Mesenchymal stem cell (in vitro differentiated cells and primary cell): Measurements from ENCODE around the gene ITGB2.

ENCODE experiments used
- DNase-seq: peaks from one replicate; pipeline ENCODE4 v3.0.0-alpha.2; 2013
- H2AFZ ChIP-seq: one replicate; pipeline ENCODE4 v1.6.1; 2013; ENCODE audit warnings: low read depth, mild to moderate bottlenecking, control low read depth, inconsistent platforms, low read length, moderate library complexity
- H2AK5ac ChIP-seq: 2 replicates; pipeline ENCODE4 v1.6.1; 2013; ENCODE audit warnings: low read length, moderate library complexity, mild to moderate bottlenecking, inconsistent platforms; ENCODE audit not compliant: severe bottlenecking
- H2BK120ac ChIP-seq: one replicate; pipeline ENCODE4 v1.6.1; 2013; ENCODE audit warnings: low read depth, mild to moderate bottlenecking, inconsistent platforms, low read length, moderate library complexity
- H2BK12ac ChIP-seq, 2 experiments: one replicate each; pipeline ENCODE4 v1.6.1; 2013; ENCODE audit warnings: inconsistent platforms in 2 of 2, low read length in 2 of 2, mild to moderate bottlenecking in 2 of 2, moderate library complexity in 2 of 2, control low read depth in 1 of 2
- H2BK15ac ChIP-seq: one replicate; pipeline ENCODE4 v1.6.1; 2013; ENCODE audit warnings: mild to moderate bottlenecking, low read depth, inconsistent platforms; ENCODE audit not compliant: poor library complexity, severe bottlenecking
- H2BK5ac ChIP-seq: 2 replicates; pipeline ENCODE4 v1.6.1; 2013; ENCODE audit warnings: low read depth, mild to moderate bottlenecking, low read length, control low read depth, inconsistent platforms; ENCODE audit not compliant: poor library complexity, severe bottlenecking
- H3K14ac ChIP-seq, 2 experiments: one replicate each; pipeline ENCODE4 v1.6.1; 2013; ENCODE audit warnings: inconsistent platforms in 2 of 2, low read length in 2 of 2, control low read depth in 1 of 2, mild to moderate bottlenecking in 1 of 2, moderate library complexity in 1 of 2
- H3K18ac ChIP-seq, 2 experiments: one replicate each; pipeline ENCODE4 v1.6.1; 2013; ENCODE audit warnings: inconsistent platforms in 2 of 2, low read length in 2 of 2, control low read depth in 1 of 2, low read depth in 1 of 2, mild to moderate bottlenecking in 1 of 2
- H3K23ac ChIP-seq, 2 experiments: one replicate each; pipeline ENCODE4 v1.6.1; 2013; ENCODE audit warnings: inconsistent platforms in 2 of 2, low read length in 2 of 2, mild to moderate bottlenecking in 2 of 2, moderate library complexity in 2 of 2, control low read depth in 1 of 2
- H3K27ac ChIP-seq: 2 replicates; pipeline ENCODE4 v1.5.1; 2013; ENCODE audit warnings: mild to moderate bottlenecking, moderate library complexity, low read length, control low read depth, inconsistent platforms; ENCODE audit not compliant: poor library complexity, severe bottlenecking
- H3K27me3 ChIP-seq, 2 experiments: 2 replicates each; pipeline versions ENCODE4 v1.6.1 to v1.7.0; 2013; ENCODE audit warnings: low read length in 2 of 2, mild to moderate bottlenecking in 2 of 2, moderate library complexity in 2 of 2, control low read depth in 1 of 2, inconsistent platforms in 1 of 2; ENCODE audit not compliant: control insufficient read depth in 1 of 2, insufficient read depth in 1 of 2
- H3K36me3 ChIP-seq, 2 experiments: 2 replicates each; pipeline versions ENCODE4 v1.6.1 to v1.7.0; 2013; ENCODE audit warnings: low read length in 2 of 2, control low read depth in 1 of 2, inconsistent platforms in 1 of 2, low read depth in 1 of 2, mild to moderate bottlenecking in 1 of 2; ENCODE audit not compliant: insufficient read depth in 2 of 2, control insufficient read depth in 1 of 2
- H3K4ac ChIP-seq, 2 experiments: one replicate each; pipeline ENCODE4 v1.6.1; 2013; ENCODE audit warnings: inconsistent platforms in 2 of 2, low read length in 2 of 2, mild to moderate bottlenecking in 2 of 2, moderate library complexity in 2 of 2, control low read depth in 1 of 2, low read depth in 1 of 2
- H3K4me1 ChIP-seq: 2 replicates; pipeline ENCODE4 v1.6.1; 2013; ENCODE audit warnings: low read depth, low read length, control low read depth; ENCODE audit not compliant: control insufficient read depth, insufficient read depth
- H3K4me2 ChIP-seq: 2 replicates; pipeline ENCODE4 v1.6.1; 2013; ENCODE audit warnings: low read length, mild to moderate bottlenecking, inconsistent platforms; ENCODE audit not compliant: poor library complexity, severe bottlenecking
- H3K4me3 ChIP-seq, 2 experiments: 2 replicates each; pipeline versions ENCODE4 v1.5.1 to v1.7.0; 2013; ENCODE audit warnings: low read length in 2 of 2, mild to moderate bottlenecking in 2 of 2, control low read depth in 1 of 2, low read depth in 1 of 2; ENCODE audit not compliant: insufficient read depth in 1 of 2
- H3K79me1 ChIP-seq: replicated peaks from 2 replicates; pipeline ENCODE4 v1.6.1; 2013; ENCODE audit warnings: mild to moderate bottlenecking, control low read depth, low read length, inconsistent platforms; ENCODE audit not compliant: poor library complexity, severe bottlenecking
- H3K9ac ChIP-seq: 2 replicates; pipeline ENCODE4 v1.7.0; 2013; ENCODE audit warnings: mild to moderate bottlenecking, low read length, moderate library complexity
- H3K9me3 ChIP-seq: 2 replicates; pipeline ENCODE4 v1.7.0; 2013; ENCODE audit warnings: mild to moderate bottlenecking, low read length; ENCODE audit not compliant: control insufficient read depth
- H4K8ac ChIP-seq: one replicate; pipeline ENCODE4 v1.6.1; 2013; ENCODE audit warnings: inconsistent platforms, mild to moderate bottlenecking, low read length, moderate library complexity
- H4K91ac ChIP-seq: one replicate; pipeline ENCODE4 v1.6.1; 2013; ENCODE audit warnings: mild to moderate bottlenecking, low read length, inconsistent platforms
- WGBS: methylation state at CpG from one replicate; pipeline ENCODE4 v1.1.7; 2013; ENCODE audit warnings: mixed read lengths; 5-methylcytosine and 5-hydroxymethylcytosine counted together

Gene ITGB2

DNA sequence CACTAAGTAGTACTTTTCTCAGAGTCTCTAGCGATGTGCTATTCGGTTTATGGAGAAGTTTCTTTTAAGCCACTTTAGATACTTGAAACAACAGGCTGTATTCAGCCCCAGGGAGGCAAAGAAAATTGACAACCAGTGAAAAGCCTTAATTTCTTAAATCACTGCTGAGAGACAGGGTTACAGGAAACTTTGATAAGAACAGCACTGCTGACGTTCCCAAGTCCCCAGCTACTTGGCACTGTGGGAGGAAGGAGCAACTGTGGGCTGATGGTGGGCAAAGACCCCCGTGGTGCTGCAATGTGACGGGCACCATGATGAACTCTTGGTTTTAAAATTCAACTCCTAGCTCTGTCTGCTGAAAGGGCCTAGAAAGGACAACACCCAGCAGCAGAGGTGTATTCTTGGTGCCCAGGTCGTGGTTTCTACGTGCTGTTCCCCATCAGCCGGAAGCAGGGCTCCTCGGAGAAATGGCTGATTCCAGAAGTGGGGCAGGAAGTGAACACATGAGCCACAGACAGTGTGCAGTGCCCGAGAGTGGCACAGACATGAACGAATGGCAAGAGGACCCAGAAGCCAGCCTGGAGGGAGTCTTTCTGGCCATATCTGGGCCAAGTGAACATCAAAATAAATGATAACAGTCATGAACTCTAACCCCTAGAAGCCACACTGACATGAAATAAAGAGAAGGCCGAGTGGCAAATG lies 52.5 kb downstream of the ITGB2 start:
- Histone ChIP-seq H4K91ac (peak overlapping the region; percentile 43), H3K23ac (no peak overlapping the region), H2BK12ac (peak overlapping the region in 1 of 2 experiments; percentile 60), H3K79me1 (peaks cover 4% of the 10 kb centered on the region), H3K4me1 (peaks cover 52% of the 10 kb centered on the region), H2BK15ac (no peak overlapping the region), H4K8ac (peak overlapping the region; percentile 7), H2BK5ac (no peak overlapping the region), H3K36me3 (peaks cover 27 to 28% of the 10 kb centered on the region in 2 experiments), H3K14ac (peak overlapping the region in 1 of 2 experiments; percentile 36), H3K9me3 (no peaks in the 10 kb centered on the region), H3K9ac (no peak overlapping the region), H3K27ac (peak overlapping the region; percentile 8), H2BK120ac (no peak overlapping the region), H3K27me3 (no peaks in the 10 kb centered on the region), H3K18ac (peak overlapping the region in 1 of 2 experiments; percentile 46), H2AK5ac (peak overlapping the region; percentile 89), H3K4me2 (no peak overlapping the region), H3K4me3 (no peak overlapping the region), H3K4ac (peak overlapping the region in 1 of 2 experiments; percentile 66), H2AFZ (no peak overlapping the region)
- DNase-seq: no peak
- 83% methylated on average over 12 of the region's 12 CpGs for WGBS

GRCh38 chr21:44867464-44867863 lies 53.2 kb downstream of the ITGB2 start:
- H3K9me3 ChIP-seq: no peaks in the 10 kb centered on the region
- no peak overlapping the region for H3K4me3 ChIP-seq
- H3K18ac ChIP-seq: peak overlapping the region; percentile 5 to 81
- H3K79me1 ChIP-seq: peaks cover 4% of the 10 kb centered on the region
- H2BK5ac ChIP-seq: no peak overlapping the region
- H3K23ac ChIP-seq: no peak overlapping the region
- no peak for DNase-seq
- H3K4me1 ChIP-seq: peaks cover 52% of the 10 kb centered on the region
- no peak overlapping the region for H3K9ac ChIP-seq
- peak overlapping the region in 1 of 2 experiments; percentile 0 for H3K14ac ChIP-seq
- peak overlapping the region; percentile 2 for H2AK5ac ChIP-seq
- no peak overlapping the region for H3K4ac ChIP-seq
- no peak overlapping the region for H2AFZ ChIP-seq
- H3K27me3 ChIP-seq: no peaks in the 10 kb centered on the region
- peaks cover 32% of the 10 kb centered on the region in 2 experiments for H3K36me3 ChIP-seq
- H4K8ac ChIP-seq: peak overlapping the region; percentile 86
- 88% methylated on average over 15 of the region's 15 CpGs for WGBS
- H3K4me2 ChIP-seq: no peak overlapping the region
- no peak overlapping the region for H2BK120ac ChIP-seq
- peak overlapping the region in 1 of 2 experiments; percentile 82 for H2BK12ac ChIP-seq
- H2BK15ac ChIP-seq: no peak overlapping the region
- no peak overlapping the region for H3K27ac ChIP-seq
- no peak overlapping the region for H4K91ac ChIP-seq

GRCh38 chr21:44866780-44867179 lies 53.9 kb downstream of the ITGB2 start:
- Histone ChIP-seq H2AK5ac (peak overlapping the region; percentile 2), H2BK5ac (no peak overlapping the region), H3K4ac (peak overlapping the region in 1 of 2 experiments; percentile 27), H3K9me3 (no peaks in the 10 kb centered on the region), H3K18ac (peak overlapping the region; percentile 42 to 81), H3K27ac (peak overlapping the region; percentile 41), H2BK15ac (no peak overlapping the region), H4K91ac (no peak overlapping the region), H3K27me3 (no peaks in the 10 kb centered on the region), H2BK12ac (peak overlapping the region in 1 of 2 experiments; percentile 82), H3K9ac (no peak overlapping the region), H4K8ac (no peak overlapping the region), H3K79me1 (peaks cover 4% of the 10 kb centered on the region), H3K36me3 (peaks cover 37 to 38% of the 10 kb centered on the region in 2 experiments), H3K23ac (no peak overlapping the region), H3K4me2 (peak overlapping the region; percentile 19), H3K4me3 (no peak overlapping the region), H2AFZ (no peak overlapping the region), H3K4me1 (peaks cover 51% of the 10 kb centered on the region), H3K14ac (no peak overlapping the region), H2BK120ac (no peak overlapping the region)
- peak; percentile 86 for DNase-seq
- 24% methylated on average over 7 of the region's 7 CpGs for WGBS

DNA sequence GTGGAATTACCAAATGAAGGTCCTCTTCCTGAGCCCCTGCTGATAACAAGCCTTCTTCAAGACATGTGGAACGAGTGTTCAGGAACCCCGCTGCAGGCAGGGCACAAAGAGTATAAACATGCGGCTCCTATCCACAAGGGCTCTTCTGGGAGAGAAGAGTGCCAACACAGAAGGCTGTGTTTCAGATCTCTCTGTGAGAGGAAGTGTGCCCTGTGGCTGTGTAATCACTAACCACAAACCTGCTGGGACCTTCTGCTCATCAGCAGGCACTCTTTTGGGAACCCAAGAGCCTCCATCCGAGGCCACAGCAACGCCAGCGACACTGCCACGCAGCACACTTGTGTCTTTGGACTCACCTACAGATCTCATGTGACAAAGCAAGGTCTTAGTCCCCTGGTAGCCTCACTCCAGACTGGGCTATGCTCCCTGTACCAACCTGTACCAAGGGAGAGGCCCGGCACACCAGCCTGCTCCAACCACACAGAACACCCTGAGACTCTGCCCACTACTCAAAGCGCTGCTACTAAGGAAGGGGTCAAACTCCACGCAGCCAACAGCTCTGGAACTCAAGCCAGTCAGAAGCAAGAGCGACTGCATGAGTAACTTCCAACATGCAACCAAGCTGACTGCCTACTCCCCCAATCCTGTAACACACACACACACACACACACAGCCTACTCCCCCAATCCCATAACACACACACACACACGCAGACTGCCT lies 55.0 kb downstream of the ITGB2 start:
- Histone ChIP-seq H3K36me3 (peaks cover 44 to 46% of the 10 kb centered on the region in 2 experiments), H3K27me3 (no peaks in the 10 kb centered on the region), H3K9me3 (no peaks in the 10 kb centered on the region), H2BK12ac (peak overlapping the region in 1 of 2 experiments; percentile 35), H3K79me1 (peaks cover 4% of the 10 kb centered on the region), H4K8ac (no peak overlapping the region), H3K4me1 (peaks cover 48% of the 10 kb centered on the region), H3K27ac (no peak overlapping the region), H2BK5ac (no peak overlapping the region), H2AFZ (no peak overlapping the region), H3K4me2 (no peak overlapping the region), H3K23ac (no peak overlapping the region), H2BK15ac (no peak overlapping the region), H3K4me3 (peak overlapping the region in 1 of 2 experiments; percentile 0), H2AK5ac (peak overlapping the region; percentile 27), H3K4ac (no peak overlapping the region), H4K91ac (peak overlapping the region; percentile 54), H3K14ac (peak overlapping the region in 1 of 2 experiments; percentile 53), H3K18ac (peak overlapping the region; percentile 37 to 54), H3K9ac (no peak overlapping the region), H2BK120ac (no peak overlapping the region)
- WGBS: 89% methylated on average over 12 of the region's 12 CpGs
- DNase-seq: no peak
